HG03095 (cell line): ENCODE results near the gene VAMP1.
A peak's percentile ranks its signal among the peaks of the same experiment; 100 is the strongest.

Experiments used
- ATAC-seq: cut with Tn5 transposase; IDR thresholded peaks from one replicate; pipeline ENCODE4 v1.9.1; 2021; ENCODE audit warnings: moderate library complexity; ENCODE audit not compliant: unreplicated experiment

VAMP1 gene

GRCh38 chr12:6426882-6427671, 43.4 kb downstream of the VAMP1 start:
- ATAC-seq: peak; percentile 45

GRCh38 chr12:6425590-6426531, 44.6 kb downstream of the VAMP1 start:
- no peak for ATAC-seq

GRCh38 chr12:6424866-6425265, 45.6 kb downstream of the VAMP1 start:
- no peak for ATAC-seq

- no peak for ATAC-seq
Measured at GRCh38 chr12:6424008-6424347, 46.5 kb downstream of the VAMP1 start.

- ATAC-seq: peak; percentile 46
Measured at GRCh38 chr12:6423267-6424007, 47.0 kb downstream of the VAMP1 start.

GRCh38 chr12:6420364-6420763, 50.1 kb downstream of the VAMP1 start:
- no peak for ATAC-seq

- no peak for ATAC-seq
Measured at GRCh38 chr12:6418796-6419195, 51.7 kb downstream of the VAMP1 start.

- no peak for ATAC-seq
Measured at GRCh38 chr12:6416596-6416995, 53.9 kb downstream of the VAMP1 start.
